ENCODE measurements around the gene SYNPO2.
A peak's percentile ranks its signal among the peaks of the same experiment; 100 is the strongest.
"Not testable (repeated sequence)": the region's sequence is repeated elsewhere in the genome, so short reads cannot be mapped to it uniquely, and the experiment has no call there.

SYNPO2 gene

GRCh38 chr4:119041951-119042560, 153.4 kb downstream of the SYNPO2 start:
- peak; percentile 79 for DNase-seq (ENCODE audit: low read depth)
- no peak overlapping the region for H3K4me3 ChIP-seq (ENCODE audit: low read depth, low read length)
- TF ChIP-seq, protein P1, sequence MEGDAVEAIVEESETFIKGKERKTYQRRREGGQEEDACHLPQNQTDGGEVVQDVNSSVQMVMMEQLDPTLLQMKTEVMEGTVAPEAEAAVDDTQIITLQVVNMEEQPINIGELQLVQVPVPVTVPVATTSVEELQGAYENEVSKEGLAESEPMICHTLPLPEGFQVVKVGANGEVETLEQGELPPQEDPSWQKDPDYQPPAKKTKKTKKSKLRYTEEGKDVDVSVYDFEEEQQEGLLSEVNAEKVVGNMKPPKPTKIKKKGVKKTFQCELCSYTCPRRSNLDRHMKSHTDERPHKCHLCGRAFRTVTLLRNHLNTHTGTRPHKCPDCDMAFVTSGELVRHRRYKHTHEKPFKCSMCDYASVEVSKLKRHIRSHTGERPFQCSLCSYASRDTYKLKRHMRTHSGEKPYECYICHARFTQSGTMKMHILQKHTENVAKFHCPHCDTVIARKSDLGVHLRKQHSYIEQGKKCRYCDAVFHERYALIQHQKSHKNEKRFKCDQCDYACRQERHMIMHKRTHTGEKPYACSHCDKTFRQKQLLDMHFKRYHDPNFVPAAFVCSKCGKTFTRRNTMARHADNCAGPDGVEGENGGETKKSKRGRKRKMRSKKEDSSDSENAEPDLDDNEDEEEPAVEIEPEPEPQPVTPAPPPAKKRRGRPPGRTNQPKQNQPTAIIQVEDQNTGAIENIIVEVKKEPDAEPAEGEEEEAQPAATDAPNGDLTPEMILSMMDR (IDR thresholded peaks at IDR 0.05; ENCODE audit: low read depth, low read length), result peak; percentile 47
- TF ChIP-seq POLR2A (IDR thresholded peaks at IDR 0.05; ENCODE audit: extremely low read depth, insufficient read length), result no peak

DNA sequence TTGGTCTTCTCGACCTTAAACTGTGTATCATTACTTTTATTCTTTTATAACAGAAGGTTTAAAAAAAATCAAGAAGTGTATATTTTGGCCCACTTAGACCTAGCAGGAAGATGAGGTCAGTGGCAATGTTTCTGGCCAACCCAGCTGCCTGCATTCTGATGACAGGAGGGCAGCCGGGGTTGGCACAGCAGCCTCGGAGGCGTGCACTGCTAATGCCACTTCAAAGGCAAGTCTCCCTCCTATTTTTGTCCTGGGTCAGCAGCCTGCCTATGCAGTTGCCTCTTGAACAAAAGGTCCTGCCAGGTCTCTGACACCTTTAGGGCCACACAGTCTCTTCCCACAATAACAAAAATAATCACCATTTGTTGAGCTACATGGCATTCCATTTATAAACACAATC, 157.6 kb downstream of the SYNPO2 start:
- TF ChIP-seq MYC (IDR thresholded peaks at IDR 0.05; ENCODE audit: low read depth, low read length) (no peak), POLR2A (IDR thresholded peaks at IDR 0.05; ENCODE audit: extremely low read depth, insufficient read length) (no peak), MAX (IDR thresholded peaks at IDR 0.05; ENCODE audit: low read depth, low read length) (no peak)
- TF ChIP-seq, protein P1 (IDR thresholded peaks at IDR 0.05; ENCODE audit: low read depth, low read length), result no peak

DNA sequence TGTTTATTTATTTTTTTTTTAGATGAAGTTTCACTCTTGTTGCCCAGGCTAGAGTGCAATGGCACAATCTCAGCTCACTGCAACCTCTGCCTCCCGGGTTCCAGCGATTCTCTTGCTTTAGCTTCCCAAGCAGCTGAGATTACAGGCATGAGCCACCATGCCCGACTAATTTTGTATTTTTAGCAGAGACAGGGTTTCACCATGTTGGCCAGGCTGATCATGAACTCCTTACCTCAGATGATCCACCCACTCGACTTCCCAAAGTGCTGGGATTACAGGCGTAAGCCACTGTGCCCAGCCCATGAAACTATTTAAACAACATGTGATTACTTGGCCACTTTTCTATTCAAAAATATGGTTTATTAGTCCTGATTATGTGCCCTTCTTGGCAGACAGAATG, 158.4 kb downstream of the SYNPO2 start:
- H3K4me3 ChIP-seq (ENCODE audit: low read depth, low read length); DNase-seq (ENCODE audit: low read depth): not testable (repeated sequence)

More for the DNA sequence above, 157.6 kb downstream of the SYNPO2 start:
- DNase-seq (ENCODE audit: low read depth), result no peak
- H3K4me3 ChIP-seq (ENCODE audit: low read depth, low read length), result no peak overlapping the region

DNA sequence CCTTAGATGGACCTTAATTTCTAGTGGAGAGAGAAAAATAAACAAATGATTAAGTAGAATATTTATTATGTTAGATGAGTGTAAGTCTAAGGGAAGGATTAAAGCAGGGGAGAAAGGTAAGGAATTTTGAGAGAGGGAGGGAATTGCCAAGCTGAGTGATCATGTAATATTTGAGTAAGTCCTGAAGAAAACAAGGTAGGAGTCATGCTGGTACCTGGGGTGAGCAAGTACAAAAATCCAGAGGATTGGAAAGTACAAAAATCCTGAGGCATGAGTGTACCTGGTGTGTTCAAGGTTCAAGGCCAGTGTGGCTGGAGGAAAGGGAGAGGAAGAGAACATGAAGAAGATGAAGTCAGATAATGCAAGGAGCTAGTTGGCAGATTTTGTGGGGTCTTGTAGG, 159.8 kb downstream of the SYNPO2 start:
- H3K4me3 ChIP-seq (ENCODE audit: low read depth, low read length), result no peak overlapping the region
- no peak for DNase-seq (ENCODE audit: low read depth)
- TF ChIP-seq POLR2A (IDR thresholded peaks at IDR 0.05; ENCODE audit: extremely low read depth, insufficient read length) (no peak), MAX (IDR thresholded peaks at IDR 0.05; ENCODE audit: low read depth, low read length) (no peak), MYC (IDR thresholded peaks at IDR 0.05; ENCODE audit: low read depth, low read length) (no peak)
- TF ChIP-seq, protein P1 (IDR thresholded peaks at IDR 0.05; ENCODE audit: low read depth, low read length), result no peak

DNA sequence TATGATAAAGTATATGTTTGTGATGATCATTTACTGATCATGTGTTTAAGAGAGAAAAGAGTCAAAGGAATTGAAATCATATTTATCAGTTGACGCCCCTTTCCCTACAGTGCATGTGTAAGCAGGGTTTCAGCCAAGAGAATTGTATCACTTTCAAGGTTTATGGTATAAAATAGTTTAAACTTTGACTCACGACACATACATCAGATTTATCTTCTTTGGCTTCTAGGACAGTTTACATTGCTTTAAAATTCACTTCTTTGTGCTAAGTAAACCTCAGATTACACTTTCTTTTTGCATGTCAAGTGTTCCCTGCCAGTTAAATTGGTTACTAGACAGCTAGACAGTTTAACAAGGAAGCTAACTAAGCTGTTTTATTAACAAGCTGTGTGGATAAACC, 160.7 kb downstream of the SYNPO2 start:
- TF ChIP-seq POLR2A (IDR thresholded peaks at IDR 0.05; ENCODE audit: extremely low read depth, insufficient read length) (no peak), MAX (IDR thresholded peaks at IDR 0.05; ENCODE audit: low read depth, low read length) (no peak)
- TF ChIP-seq, protein P1 (IDR thresholded peaks at IDR 0.05; ENCODE audit: low read depth, low read length), result no peak
- DNase-seq (ENCODE audit: low read depth), result no peak

DNA sequence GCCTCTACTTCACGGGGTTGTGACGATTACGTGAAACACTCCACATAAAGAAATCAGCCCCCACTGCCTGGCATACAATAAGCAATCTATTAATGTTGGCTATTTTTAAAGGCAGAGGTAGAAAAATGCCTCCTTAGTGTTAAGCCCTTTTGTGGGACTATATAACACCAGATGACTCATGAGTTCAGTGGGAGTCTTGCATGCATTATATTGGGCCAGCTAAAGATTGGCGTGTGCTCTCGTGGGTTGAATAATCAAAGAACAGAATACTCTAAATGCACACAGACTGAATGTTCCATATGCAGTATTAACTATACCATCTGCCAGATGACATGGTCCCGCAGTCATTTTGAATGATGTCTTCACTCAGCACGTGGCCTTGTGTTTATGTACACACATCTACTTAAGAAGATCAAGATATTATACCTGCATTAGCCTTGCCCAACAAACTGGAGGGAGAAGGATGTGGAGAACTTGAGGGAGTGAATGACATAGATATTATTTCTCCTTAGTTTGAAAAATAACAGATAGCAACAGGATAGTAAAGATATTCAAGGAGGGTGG, 162.0 kb downstream of the SYNPO2 start:
- DNase-seq (ENCODE audit: low read depth), result peak; percentile 10
- TF ChIP-seq, protein P1 (IDR thresholded peaks at IDR 0.05; ENCODE audit: low read depth, low read length), result no peak
- no peak for TF ChIP-seq MAX (IDR thresholded peaks at IDR 0.05; ENCODE audit: low read depth, low read length)
- TF ChIP-seq POLR2A (IDR thresholded peaks at IDR 0.05; ENCODE audit: extremely low read depth, insufficient read length), result no peak
- TF ChIP-seq MYC (IDR thresholded peaks at IDR 0.05; ENCODE audit: low read depth, low read length), result no peak
- no peak overlapping the region for H3K4me3 ChIP-seq (ENCODE audit: low read depth, low read length)

More for the DNA sequence above, 160.7 kb downstream of the SYNPO2 start:
- H3K4me3 ChIP-seq (ENCODE audit: low read depth, low read length), result no peak overlapping the region

Measured in NB4 (cell line).